ENCODE measurements around the gene IRF2.

IRF2 gene

DNA sequence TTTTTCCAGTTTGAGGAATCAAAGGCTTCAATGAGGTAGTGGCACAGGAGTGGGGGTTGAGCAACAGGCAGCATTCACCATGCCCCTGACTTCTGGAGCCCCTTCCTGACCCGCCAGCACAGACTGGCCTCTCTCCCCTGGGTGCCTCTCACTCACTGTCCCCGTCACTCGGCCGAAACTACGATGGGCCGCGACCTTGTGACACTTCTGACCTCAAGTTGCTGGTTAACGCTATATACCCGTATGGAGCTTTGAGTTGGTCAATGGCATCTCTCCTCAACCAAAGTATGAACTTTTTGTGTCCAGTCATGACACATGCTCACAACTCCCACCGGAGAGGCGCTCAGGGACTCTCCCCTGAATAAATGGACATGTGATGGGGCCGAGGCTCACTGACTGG, 72.1 kb downstream of the IRF2 start:
- WGBS (ENCODE audit: extremely low coverage, insufficient coverage, insufficient read length), result no CpG with 5 or more reads among the region's 12 CpGs
- H2AFZ ChIP-seq (ENCODE audit: insufficient read depth, low read length, poor library complexity), result no peak overlapping the region
- H3K4me3 ChIP-seq (ENCODE audit: low read depth, low read length), result no peak overlapping the region
- no peak overlapping the region for H2AK5ac ChIP-seq (ENCODE audit: low read length)
- H3K23ac ChIP-seq (ENCODE audit: low read length), result no peak overlapping the region
- H2BK12ac ChIP-seq (ENCODE audit: low read length), result no peak overlapping the region
- no peak overlapping the region for H4K8ac ChIP-seq (ENCODE audit: low read depth, low read length)
- no peak overlapping the region for H4K12ac ChIP-seq (ENCODE audit: low read depth, low read length)
- no peaks in the 10 kb centered on the region for H3K27me3 ChIP-seq (ENCODE audit: insufficient read depth, low read length)
- no peak overlapping the region for H3K18ac ChIP-seq (ENCODE audit: low read length)
- no peaks in the 10 kb centered on the region for H3K79me2 ChIP-seq (ENCODE audit: control insufficient read depth, insufficient read depth, low read length, poor library complexity)
- no peak overlapping the region for H2BK120ac ChIP-seq (ENCODE audit: insufficient read depth, low read length, poor library complexity)
- H3K9me3 ChIP-seq (ENCODE audit: insufficient read depth, low read depth, low read length), result no peaks in the 10 kb centered on the region
- H3K79me1 ChIP-seq (ENCODE audit: low read length), result no peaks in the 10 kb centered on the region
- H3K36me3 ChIP-seq (ENCODE audit: control insufficient read depth in 1 of 2, insufficient read depth in 2 of 2, low read length in 2 of 2), result peaks cover 9 to 10% of the 10 kb centered on the region in 2 experiments
- no peak overlapping the region for H2BK5ac ChIP-seq (ENCODE audit: low read depth, low read length, poor library complexity)
- no peak overlapping the region for H3K14ac ChIP-seq (ENCODE audit: low read length)
- no peak overlapping the region for H3K4ac ChIP-seq (ENCODE audit: low read depth, low read length)
- no peak overlapping the region for H4K91ac ChIP-seq (ENCODE audit: low read depth, low read length)
- H3K9ac ChIP-seq (ENCODE audit: low read length), result no peak overlapping the region
- H3K27ac ChIP-seq (ENCODE audit: low read depth, low read length), result no peak overlapping the region
- no peaks in the 10 kb centered on the region for H3K4me1 ChIP-seq (ENCODE audit: control insufficient read depth in 1 of 2, insufficient read depth in 2 of 2, low read length in 2 of 2)
- DNase-seq, result no peak
- H3K4me2 ChIP-seq (ENCODE audit: low read length), result no peak overlapping the region

DNA sequence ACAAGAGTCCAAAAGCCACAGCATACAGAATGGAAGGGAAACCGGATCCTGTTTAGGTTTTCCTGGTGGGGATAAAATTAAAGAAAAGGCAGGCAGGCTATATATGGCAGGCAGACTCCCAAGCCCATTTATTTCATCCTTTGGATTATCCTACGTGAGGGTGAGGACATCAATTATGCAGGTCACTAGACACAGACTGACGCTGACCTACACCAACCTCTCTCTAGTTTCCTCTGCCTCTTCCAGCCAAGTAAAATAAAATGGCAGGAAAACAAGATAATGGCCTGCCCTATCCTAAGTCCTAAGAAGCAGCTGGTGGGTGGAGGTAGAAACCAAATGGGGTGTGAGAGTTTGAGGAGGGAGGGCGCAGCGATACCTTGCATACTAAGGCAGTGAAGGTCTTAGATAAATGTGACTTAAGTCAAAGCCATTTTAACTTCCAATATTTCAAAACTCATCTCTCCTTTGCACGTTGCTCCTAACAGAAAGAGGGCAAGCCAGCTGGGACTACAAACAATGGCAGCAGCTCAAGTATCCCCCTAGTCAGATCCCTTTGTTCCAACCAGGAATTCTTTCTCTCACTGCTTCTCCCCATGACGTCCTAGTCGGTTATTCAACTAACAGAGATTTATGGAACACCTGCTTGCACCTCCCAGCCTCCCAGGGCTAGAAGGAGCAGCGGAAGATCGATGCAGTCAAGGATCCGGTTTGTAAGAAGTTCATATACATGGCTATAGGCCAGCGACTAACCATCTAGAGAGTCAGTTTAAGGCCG, 72.8 kb downstream of the IRF2 start:
- Histone ChIP-seq H3K4me3 (ENCODE audit: low read depth, low read length) (no peak overlapping the region), H3K18ac (ENCODE audit: low read length) (no peak overlapping the region), H4K8ac (ENCODE audit: low read depth, low read length) (no peak overlapping the region), H2AK5ac (ENCODE audit: low read length) (no peak overlapping the region), H3K79me2 (ENCODE audit: control insufficient read depth, insufficient read depth, low read length, poor library complexity) (no peaks in the 10 kb centered on the region), H3K4me1 (ENCODE audit: control insufficient read depth in 1 of 2, insufficient read depth in 2 of 2, low read length in 2 of 2) (no peaks in the 10 kb centered on the region), H2AFZ (ENCODE audit: insufficient read depth, low read length, poor library complexity) (no peak overlapping the region), H4K12ac (ENCODE audit: low read depth, low read length) (no peak overlapping the region), H3K4me2 (ENCODE audit: low read length) (no peak overlapping the region), H3K79me1 (ENCODE audit: low read length) (no peaks in the 10 kb centered on the region), H3K4ac (ENCODE audit: low read depth, low read length) (no peak overlapping the region), H3K14ac (ENCODE audit: low read length) (no peak overlapping the region), H3K36me3 (ENCODE audit: control insufficient read depth in 1 of 2, insufficient read depth in 2 of 2, low read length in 2 of 2) (peaks cover 8 to 9% of the 10 kb centered on the region in 2 experiments), H3K9me3 (ENCODE audit: insufficient read depth, low read depth, low read length) (no peaks in the 10 kb centered on the region), H2BK5ac (ENCODE audit: low read depth, low read length, poor library complexity) (no peak overlapping the region), H2BK120ac (ENCODE audit: insufficient read depth, low read length, poor library complexity) (no peak overlapping the region), H4K91ac (ENCODE audit: low read depth, low read length) (no peak overlapping the region), H3K9ac (ENCODE audit: low read length) (no peak overlapping the region), H3K23ac (ENCODE audit: low read length) (no peak overlapping the region), H2BK12ac (ENCODE audit: low read length) (no peak overlapping the region), H3K27ac (ENCODE audit: low read depth, low read length) (no peak overlapping the region), H3K27me3 (ENCODE audit: insufficient read depth, low read length) (no peaks in the 10 kb centered on the region)
- no peak for DNase-seq
- no CpG with 5 or more reads among the region's 13 CpGs for WGBS (ENCODE audit: extremely low coverage, insufficient coverage, insufficient read length)

DNA sequence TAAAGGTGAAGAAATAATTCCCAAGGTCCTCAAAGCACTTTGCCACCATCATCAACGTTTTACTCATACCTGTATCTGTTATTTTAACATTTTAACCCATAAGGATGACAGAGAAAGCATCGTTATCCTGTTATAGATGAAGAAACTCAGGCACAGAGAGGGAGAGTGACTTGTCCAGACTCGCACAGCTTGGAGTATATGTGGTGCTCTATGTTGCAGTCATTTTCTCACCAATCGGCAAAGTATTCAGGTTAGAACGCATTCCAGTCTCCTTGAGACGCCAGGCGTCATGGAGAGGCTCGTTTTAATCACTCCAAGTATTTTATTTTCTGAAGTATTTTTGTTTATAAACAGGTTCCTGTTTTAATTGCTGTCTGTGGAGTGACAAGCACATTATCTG, 73.5 kb downstream of the IRF2 start:
- Histone ChIP-seq H4K8ac (ENCODE audit: low read depth, low read length) (no peak overlapping the region), H3K18ac (ENCODE audit: low read length) (no peak overlapping the region), H3K4me2 (ENCODE audit: low read length) (no peak overlapping the region), H3K9me3 (ENCODE audit: insufficient read depth, low read depth, low read length) (no peaks in the 10 kb centered on the region), H4K12ac (ENCODE audit: low read depth, low read length) (no peak overlapping the region), H3K79me2 (ENCODE audit: control insufficient read depth, insufficient read depth, low read length, poor library complexity) (no peaks in the 10 kb centered on the region), H2AK5ac (ENCODE audit: low read length) (no peak overlapping the region), H2BK120ac (ENCODE audit: insufficient read depth, low read length, poor library complexity) (no peak overlapping the region), H4K91ac (ENCODE audit: low read depth, low read length) (no peak overlapping the region), H3K4me1 (ENCODE audit: control insufficient read depth in 1 of 2, insufficient read depth in 2 of 2, low read length in 2 of 2) (no peaks in the 10 kb centered on the region), H3K79me1 (ENCODE audit: low read length) (no peaks in the 10 kb centered on the region), H3K27me3 (ENCODE audit: insufficient read depth, low read length) (no peaks in the 10 kb centered on the region), H2BK5ac (ENCODE audit: low read depth, low read length, poor library complexity) (no peak overlapping the region), H3K14ac (ENCODE audit: low read length) (no peak overlapping the region), H3K36me3 (ENCODE audit: control insufficient read depth in 1 of 2, insufficient read depth in 2 of 2, low read length in 2 of 2) (peaks cover 8 to 9% of the 10 kb centered on the region in 2 experiments), H2AFZ (ENCODE audit: insufficient read depth, low read length, poor library complexity) (no peak overlapping the region), H3K23ac (ENCODE audit: low read length) (no peak overlapping the region), H3K4ac (ENCODE audit: low read depth, low read length) (no peak overlapping the region), H3K27ac (ENCODE audit: low read depth, low read length) (no peak overlapping the region), H3K9ac (ENCODE audit: low read length) (no peak overlapping the region), H2BK12ac (ENCODE audit: low read length) (no peak overlapping the region), H3K4me3 (ENCODE audit: low read depth, low read length) (no peak overlapping the region)
- DNase-seq, result no peak
- WGBS (ENCODE audit: extremely low coverage, insufficient coverage, insufficient read length), result no CpG with 5 or more reads among the region's 8 CpGs

DNA sequence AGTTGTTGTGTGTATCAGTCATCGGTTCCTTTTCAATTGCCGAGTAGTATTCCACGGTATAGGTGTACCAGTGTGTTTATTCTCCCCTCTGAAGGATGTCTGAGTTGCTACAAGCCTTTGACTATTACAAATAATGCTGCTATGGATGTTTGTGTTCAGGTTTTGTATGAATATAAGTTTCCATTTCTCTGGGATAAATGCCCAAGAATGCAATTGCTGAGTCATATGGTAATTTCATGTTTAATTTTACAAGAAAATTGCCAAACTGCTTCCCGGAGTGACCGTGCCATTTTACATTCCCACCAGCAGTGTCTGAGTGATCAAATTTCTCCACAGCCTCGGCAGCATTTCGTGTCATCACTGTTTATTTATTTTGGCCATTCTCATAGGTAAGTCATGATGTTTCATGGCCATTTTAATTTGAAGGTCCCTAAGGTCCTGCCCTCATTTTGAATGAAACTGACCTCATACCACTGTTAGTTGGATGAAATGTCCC, 73.9 kb downstream of the IRF2 start:
- no peak overlapping the region for H3K14ac ChIP-seq (ENCODE audit: low read length)
- no peaks in the 10 kb centered on the region for H3K79me2 ChIP-seq (ENCODE audit: control insufficient read depth, insufficient read depth, low read length, poor library complexity)
- no peaks in the 10 kb centered on the region for H3K27me3 ChIP-seq (ENCODE audit: insufficient read depth, low read length)
- no peak overlapping the region for H2AFZ ChIP-seq (ENCODE audit: insufficient read depth, low read length, poor library complexity)
- no peak overlapping the region for H3K4me3 ChIP-seq (ENCODE audit: low read depth, low read length)
- no peak overlapping the region for H4K91ac ChIP-seq (ENCODE audit: low read depth, low read length)
- no peak overlapping the region for H2BK12ac ChIP-seq (ENCODE audit: low read length)
- no peaks in the 10 kb centered on the region for H3K4me1 ChIP-seq (ENCODE audit: control insufficient read depth in 1 of 2, insufficient read depth in 2 of 2, low read length in 2 of 2)
- H3K23ac ChIP-seq (ENCODE audit: low read length), result no peak overlapping the region
- no peak overlapping the region for H3K27ac ChIP-seq (ENCODE audit: low read depth, low read length)
- H3K79me1 ChIP-seq (ENCODE audit: low read length), result no peaks in the 10 kb centered on the region
- DNase-seq, result no peak
- H2BK120ac ChIP-seq (ENCODE audit: insufficient read depth, low read length, poor library complexity), result no peak overlapping the region
- H3K9me3 ChIP-seq (ENCODE audit: insufficient read depth, low read depth, low read length), result no peaks in the 10 kb centered on the region
- H3K4ac ChIP-seq (ENCODE audit: low read depth, low read length), result no peak overlapping the region
- H4K8ac ChIP-seq (ENCODE audit: low read depth, low read length), result no peak overlapping the region
- no peak overlapping the region for H2BK5ac ChIP-seq (ENCODE audit: low read depth, low read length, poor library complexity)
- no peak overlapping the region for H3K4me2 ChIP-seq (ENCODE audit: low read length)
- no peak overlapping the region for H4K12ac ChIP-seq (ENCODE audit: low read depth, low read length)
- no peak overlapping the region for H3K9ac ChIP-seq (ENCODE audit: low read length)
- peaks cover 8% of the 10 kb centered on the region in 2 experiments for H3K36me3 ChIP-seq (ENCODE audit: control insufficient read depth in 1 of 2, insufficient read depth in 2 of 2, low read length in 2 of 2)
- WGBS (ENCODE audit: extremely low coverage, insufficient coverage, insufficient read length), result no CpG with 5 or more reads among the region's 7 CpGs
- no peak overlapping the region for H3K18ac ChIP-seq (ENCODE audit: low read length)
- H2AK5ac ChIP-seq (ENCODE audit: low read length), result no peak overlapping the region
